ENCODE measurements around the gene CDKN2C.

DNA sequence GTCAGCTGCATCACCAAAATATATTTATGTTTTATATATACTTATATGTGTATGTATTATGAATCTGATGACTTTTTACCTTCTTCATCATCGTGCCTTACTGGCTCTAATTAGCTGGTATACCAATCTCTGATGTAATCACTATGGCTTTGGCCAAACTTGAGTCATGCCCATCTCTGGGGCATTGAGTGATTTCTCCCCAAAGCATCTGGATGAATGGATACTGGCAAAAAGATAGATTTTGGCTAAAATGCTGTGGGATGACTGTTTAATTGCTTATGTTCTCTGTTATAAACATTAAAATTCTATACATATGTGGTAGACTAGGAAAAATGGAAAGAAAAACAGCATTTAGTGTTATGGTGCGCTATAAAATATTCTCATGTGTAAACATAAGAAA lies 19.6 kb downstream of the CDKN2C start:
- TF ChIP-seq, protein P1, sequence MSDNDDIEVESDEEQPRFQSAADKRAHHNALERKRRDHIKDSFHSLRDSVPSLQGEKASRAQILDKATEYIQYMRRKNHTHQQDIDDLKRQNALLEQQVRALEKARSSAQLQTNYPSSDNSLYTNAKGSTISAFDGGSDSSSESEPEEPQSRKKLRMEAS (IDR thresholded peaks at IDR 0.05), result no peak
- TF ChIP-seq YY1 (IDR thresholded peaks at IDR 0.05; ENCODE audit: low read depth), result no peak
- no peak for TF ChIP-seq TAF1 (IDR thresholded peaks at IDR 0.05; ENCODE audit: low read depth)
- no peak for TF ChIP-seq ZBTB7A (IDR thresholded peaks at IDR 0.05; ENCODE audit: low read depth)
- TF ChIP-seq TCF12 (IDR thresholded peaks at IDR 0.05; ENCODE audit: low read depth), result no peak
- TF ChIP-seq RAD21 (IDR thresholded peaks at IDR 0.05; ENCODE audit: low read depth), result no peak
- TF ChIP-seq EP300 (IDR thresholded peaks at IDR 0.05; ENCODE audit: borderline replicate concordance), result no peak
- no peak for TF ChIP-seq EGR1 (IDR thresholded peaks at IDR 0.05)
- TF ChIP-seq, protein P2, sequence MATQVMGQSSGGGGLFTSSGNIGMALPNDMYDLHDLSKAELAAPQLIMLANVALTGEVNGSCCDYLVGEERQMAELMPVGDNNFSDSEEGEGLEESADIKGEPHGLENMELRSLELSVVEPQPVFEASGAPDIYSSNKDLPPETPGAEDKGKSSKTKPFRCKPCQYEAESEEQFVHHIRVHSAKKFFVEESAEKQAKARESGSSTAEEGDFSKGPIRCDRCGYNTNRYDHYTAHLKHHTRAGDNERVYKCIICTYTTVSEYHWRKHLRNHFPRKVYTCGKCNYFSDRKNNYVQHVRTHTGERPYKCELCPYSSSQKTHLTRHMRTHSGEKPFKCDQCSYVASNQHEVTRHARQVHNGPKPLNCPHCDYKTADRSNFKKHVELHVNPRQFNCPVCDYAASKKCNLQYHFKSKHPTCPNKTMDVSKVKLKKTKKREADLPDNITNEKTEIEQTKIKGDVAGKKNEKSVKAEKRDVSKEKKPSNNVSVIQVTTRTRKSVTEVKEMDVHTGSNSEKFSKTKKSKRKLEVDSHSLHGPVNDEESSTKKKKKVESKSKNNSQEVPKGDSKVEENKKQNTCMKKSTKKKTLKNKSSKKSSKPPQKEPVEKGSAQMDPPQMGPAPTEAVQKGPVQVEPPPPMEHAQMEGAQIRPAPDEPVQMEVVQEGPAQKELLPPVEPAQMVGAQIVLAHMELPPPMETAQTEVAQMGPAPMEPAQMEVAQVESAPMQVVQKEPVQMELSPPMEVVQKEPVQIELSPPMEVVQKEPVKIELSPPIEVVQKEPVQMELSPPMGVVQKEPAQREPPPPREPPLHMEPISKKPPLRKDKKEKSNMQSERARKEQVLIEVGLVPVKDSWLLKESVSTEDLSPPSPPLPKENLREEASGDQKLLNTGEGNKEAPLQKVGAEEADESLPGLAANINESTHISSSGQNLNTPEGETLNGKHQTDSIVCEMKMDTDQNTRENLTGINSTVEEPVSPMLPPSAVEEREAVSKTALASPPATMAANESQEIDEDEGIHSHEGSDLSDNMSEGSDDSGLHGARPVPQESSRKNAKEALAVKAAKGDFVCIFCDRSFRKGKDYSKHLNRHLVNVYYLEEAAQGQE (IDR thresholded peaks at IDR 0.05; ENCODE audit: low read depth), result no peak
- no peak for TF ChIP-seq TEAD4 (IDR thresholded peaks at IDR 0.05)
- no peak for TF ChIP-seq FOXM1 (IDR thresholded peaks at IDR 0.05; ENCODE audit: borderline replicate concordance, low read depth)

Data from Ishikawa (cell line).